Nephron (organoid): ENCODE results near the gene ACR.

Source experiments
- H3K27ac Mint-ChIP-seq, 3 experiments: 2 replicates each; pipeline ENCODE4 v1.8.0; 2020; ENCODE audit warnings: mixed read lengths in 3 of 3, mild to moderate bottlenecking in 2 of 3, moderate library complexity in 1 of 3
- H3K27me3 Mint-ChIP-seq: 2 replicates; pipeline ENCODE4 v1.8.0; 2021; ENCODE audit warnings: low read depth, mild to moderate bottlenecking, moderate library complexity, mixed read lengths
- H3K36me3 Mint-ChIP-seq: 2 replicates; pipeline ENCODE4 v1.8.0; 2020; ENCODE audit warnings: low read depth, mixed read lengths
- H3K4me1 Mint-ChIP-seq: 2 replicates; pipeline ENCODE4 v1.8.0; 2020; ENCODE audit warnings: mixed read lengths
- H3K4me3 Mint-ChIP-seq, 3 experiments: 2 replicates each; pipeline ENCODE4 v1.8.0; 2020; ENCODE audit warnings: mild to moderate bottlenecking in 3 of 3, mixed read lengths in 3 of 3, moderate library complexity in 2 of 3
- H3K9me3 Mint-ChIP-seq: 2 replicates; pipeline ENCODE4 v1.8.0; 2020; ENCODE audit warnings: mixed read lengths
- TF ChIP-seq, protein P1 (sequence below), 3 experiments: fragments of 200-600 bp; sonication (generic); IDR thresholded peaks; one replicate each; pipeline ENCODE4 v1.5.0; 2021; ENCODE audit warnings: antibody characterized with exemption in 3 of 3; ENCODE audit not compliant: unreplicated experiment in 3 of 3

ACR gene

GRCh38 chr22:50701428-50702154 is 36.4 kb upstream of the ACR start:
- TF ChIP-seq, protein P1, sequence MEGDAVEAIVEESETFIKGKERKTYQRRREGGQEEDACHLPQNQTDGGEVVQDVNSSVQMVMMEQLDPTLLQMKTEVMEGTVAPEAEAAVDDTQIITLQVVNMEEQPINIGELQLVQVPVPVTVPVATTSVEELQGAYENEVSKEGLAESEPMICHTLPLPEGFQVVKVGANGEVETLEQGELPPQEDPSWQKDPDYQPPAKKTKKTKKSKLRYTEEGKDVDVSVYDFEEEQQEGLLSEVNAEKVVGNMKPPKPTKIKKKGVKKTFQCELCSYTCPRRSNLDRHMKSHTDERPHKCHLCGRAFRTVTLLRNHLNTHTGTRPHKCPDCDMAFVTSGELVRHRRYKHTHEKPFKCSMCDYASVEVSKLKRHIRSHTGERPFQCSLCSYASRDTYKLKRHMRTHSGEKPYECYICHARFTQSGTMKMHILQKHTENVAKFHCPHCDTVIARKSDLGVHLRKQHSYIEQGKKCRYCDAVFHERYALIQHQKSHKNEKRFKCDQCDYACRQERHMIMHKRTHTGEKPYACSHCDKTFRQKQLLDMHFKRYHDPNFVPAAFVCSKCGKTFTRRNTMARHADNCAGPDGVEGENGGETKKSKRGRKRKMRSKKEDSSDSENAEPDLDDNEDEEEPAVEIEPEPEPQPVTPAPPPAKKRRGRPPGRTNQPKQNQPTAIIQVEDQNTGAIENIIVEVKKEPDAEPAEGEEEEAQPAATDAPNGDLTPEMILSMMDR (IDR thresholded peaks at IDR 0.05; ENCODE audit: unreplicated experiment in 3 of 3) = no peak
- H3K27me3 Mint-ChIP-seq = peaks cover 7% of the 10 kb centered on the region
- peaks cover 4% of the 10 kb centered on the region for H3K36me3 Mint-ChIP-seq
- no peaks in the 10 kb centered on the region for H3K9me3 Mint-ChIP-seq
- peaks cover 5% of the 10 kb centered on the region for H3K4me1 Mint-ChIP-seq
- H3K4me3 Mint-ChIP-seq = peak overlapping the region in 1 of 3 experiments; percentile 9
- no peak overlapping the region for H3K27ac Mint-ChIP-seq

- H3K27ac Mint-ChIP-seq = no peak overlapping the region
- no peak overlapping the region for H3K4me3 Mint-ChIP-seq
- no peaks in the 10 kb centered on the region for H3K9me3 Mint-ChIP-seq
- H3K27me3 Mint-ChIP-seq = peaks cover 7% of the 10 kb centered on the region
- peaks cover 5% of the 10 kb centered on the region for H3K4me1 Mint-ChIP-seq
- peaks cover 4% of the 10 kb centered on the region for H3K36me3 Mint-ChIP-seq
- TF ChIP-seq, protein P1 (IDR thresholded peaks at IDR 0.05; ENCODE audit: unreplicated experiment in 3 of 3) = no peak
These were observed 35.7 kb upstream of the ACR start for GRCh38 chr22:50702261-50702671.

DNA sequence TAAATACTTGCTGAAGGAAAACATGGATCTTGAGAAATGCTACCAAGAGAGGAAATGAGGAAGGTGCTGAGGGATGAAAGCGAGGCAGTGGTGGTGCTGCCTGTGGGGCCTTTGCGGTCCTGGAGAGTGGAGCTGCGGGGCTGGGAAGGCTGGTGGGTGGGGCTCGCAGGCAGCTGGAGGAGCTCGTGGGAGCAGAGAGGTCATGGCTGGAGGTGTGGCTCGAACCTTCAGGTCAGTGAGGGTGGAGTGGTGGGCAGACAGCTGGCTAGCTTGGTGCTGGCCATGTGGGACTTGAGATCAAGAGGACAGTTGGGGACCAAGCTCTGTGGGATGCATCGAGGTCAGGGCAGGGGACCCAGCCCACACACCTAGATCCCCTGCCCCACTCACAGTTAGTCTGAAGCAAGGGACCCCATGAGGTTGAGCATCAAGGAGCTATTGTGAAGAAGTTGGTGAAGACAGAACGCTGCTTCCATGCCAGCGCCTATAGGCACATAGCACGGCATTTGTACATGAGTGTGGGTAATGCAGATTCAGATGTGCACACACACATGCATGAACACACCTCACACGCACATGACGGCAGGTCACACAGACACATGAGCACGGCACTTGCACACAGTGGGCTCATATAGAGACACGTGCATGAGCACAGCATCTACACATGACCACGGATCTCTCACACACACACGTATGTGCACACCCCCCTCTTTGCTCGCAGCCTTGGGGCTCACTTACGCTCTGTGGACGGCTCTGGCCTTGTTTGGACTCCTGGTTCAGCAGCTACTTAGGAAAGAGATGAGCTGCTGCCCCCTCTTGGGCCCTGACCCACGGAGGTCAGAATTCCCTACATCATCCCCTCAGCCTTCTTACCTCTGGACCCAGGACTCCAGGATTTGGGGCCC is 34.9 kb upstream of the ACR start:
- H3K27ac Mint-ChIP-seq = no peak overlapping the region
- peaks cover 8% of the 10 kb centered on the region for H3K36me3 Mint-ChIP-seq
- peaks cover 7% of the 10 kb centered on the region for H3K27me3 Mint-ChIP-seq
- H3K4me3 Mint-ChIP-seq = no peak overlapping the region
- TF ChIP-seq, protein P1 (IDR thresholded peaks at IDR 0.05; ENCODE audit: unreplicated experiment in 3 of 3) = no peak
- H3K4me1 Mint-ChIP-seq = peaks cover 5% of the 10 kb centered on the region
- no peaks in the 10 kb centered on the region for H3K9me3 Mint-ChIP-seq

GRCh38 chr22:50703726-50704509 is 34.1 kb upstream of the ACR start:
- Mint-ChIP-seq H3K27ac (no peak overlapping the region), H3K4me1 (peaks cover under 1% of the 10 kb centered on the region), H3K36me3 (peaks cover 12% of the 10 kb centered on the region), H3K27me3 (peaks cover 5% of the 10 kb centered on the region), H3K4me3 (no peak overlapping the region), H3K9me3 (no peaks in the 10 kb centered on the region)
- TF ChIP-seq, protein P1 (IDR thresholded peaks at IDR 0.05; ENCODE audit: unreplicated experiment in 3 of 3) = no peak

DNA sequence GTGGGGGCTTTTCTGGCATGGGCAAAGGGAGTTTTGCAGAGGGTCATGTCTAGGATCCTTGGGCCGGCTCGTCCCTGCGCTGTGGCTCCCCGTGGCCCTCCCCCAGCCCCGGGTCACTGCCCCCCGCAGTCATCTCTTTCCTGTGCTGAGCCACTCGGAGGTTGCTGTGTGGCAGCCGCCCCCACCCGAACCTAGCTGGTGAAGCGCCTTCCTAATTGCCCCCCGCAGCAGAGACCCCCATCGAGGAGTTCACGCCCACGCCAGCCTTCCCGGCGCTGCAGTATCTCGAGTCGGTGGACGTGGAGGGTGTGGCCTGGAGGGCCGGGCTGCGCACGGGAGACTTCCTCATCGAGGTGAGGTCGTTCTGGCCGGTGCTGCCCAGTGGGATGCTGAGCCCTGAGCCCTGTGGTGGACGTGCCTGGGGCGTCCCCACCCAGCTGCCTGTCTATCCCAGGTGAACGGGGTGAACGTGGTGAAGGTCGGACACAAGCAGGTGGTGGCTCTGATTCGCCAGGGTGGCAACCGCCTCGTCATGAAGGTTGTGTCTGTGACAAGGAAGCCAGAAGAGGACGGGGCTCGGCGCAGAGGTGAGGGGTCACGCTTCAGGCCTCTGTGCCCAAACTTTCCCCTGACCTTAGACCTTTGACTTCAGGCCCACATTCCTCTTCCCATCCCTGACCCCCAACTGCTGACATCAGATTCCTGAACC is 33.3 kb upstream of the ACR start:
- Mint-ChIP-seq H3K4me3 (no peak overlapping the region), H3K27me3 (peaks cover 3% of the 10 kb centered on the region), H3K27ac (no peak overlapping the region), H3K36me3 (peaks cover 12% of the 10 kb centered on the region), H3K4me1 (no peaks in the 10 kb centered on the region), H3K9me3 (no peaks in the 10 kb centered on the region)
- TF ChIP-seq, protein P1 (IDR thresholded peaks at IDR 0.05; ENCODE audit: unreplicated experiment in 3 of 3) = no peak
